Activated T-helper 1 cell treated with anti-CD3 and anti-CD28 coated beads, Interleukin-12 subunit alpha, Interleukin-12 subunit beta, Interleukin-2, Interleukin-4 antibody, amounts not matched to agents 30 ng/mL and 10 ng/mL and 1 ng/mL, durations not matched to agents 14 hours and 24 hours and 36 hours (primary cell): ENCODE results near the gene RNASE8. TPM values are rescaled to one million over a fixed set of nuclear protein-coding genes. Genes with fewer than 3 reads are reported as not detected.

Experiments
- DNase-seq: peaks from one replicate; pipeline ENCODE4 v3.0.0; 2021; ENCODE audit warnings: low spot score
- H3K27ac Mint-ChIP-seq: one replicate; pipeline ENCODE4 v1.8.0; 2021; ENCODE audit warnings: mild to moderate bottlenecking, mixed read lengths
- H3K27me3 Mint-ChIP-seq: one replicate; pipeline ENCODE4 v1.8.0; 2022; ENCODE audit warnings: mild to moderate bottlenecking, moderate library complexity, mixed read lengths; ENCODE audit not compliant: insufficient read depth
- H3K36me3 Mint-ChIP-seq: one replicate; pipeline ENCODE4 v1.8.0; 2021; ENCODE audit warnings: low read depth, mixed read lengths
- H3K4me1 Mint-ChIP-seq: one replicate; pipeline ENCODE4 v1.8.0; 2021; ENCODE audit warnings: low read depth, mixed read lengths
- H3K4me3 Mint-ChIP-seq: one replicate; pipeline ENCODE4 v1.8.0; 2021; ENCODE audit warnings: mild to moderate bottlenecking, moderate library complexity, mixed read lengths
- H3K9me3 Mint-ChIP-seq: one replicate; pipeline ENCODE4 v1.8.0; 2021; ENCODE audit warnings: mixed read lengths
- intact Hi-C: fragments of 100-400 bp; cut with micrococcal nuclease; formaldehyde crosslinking; loops from one replicate; pipeline ENCODE4 v1.15.1; 2024
- total RNA-seq: library from RNA; stranded (reverse); gene quantifications from 2 replicates; pipeline ENCODE4 v1.2.3, GENCODE V29; 2022

Gene RNASE8
- total RNA-seq, 1 donor from 2014 or later: not detected

- Mint-ChIP-seq H3K4me3 (no peak overlapping the region), H3K9me3 (no peaks in the 10 kb centered on the region), H3K4me1 (peaks cover 15% of the 10 kb centered on the region), H3K27me3 (peaks cover 28% of the 10 kb centered on the region), H3K36me3 (no peaks in the 10 kb centered on the region), H3K27ac (no peak overlapping the region)
- intact Hi-C loops: no loop called here
- DNase-seq: no peak
Observed at GRCh38 chr14:21075719-21076437, 18.3 kb downstream of the RNASE8 start.

DNA sequence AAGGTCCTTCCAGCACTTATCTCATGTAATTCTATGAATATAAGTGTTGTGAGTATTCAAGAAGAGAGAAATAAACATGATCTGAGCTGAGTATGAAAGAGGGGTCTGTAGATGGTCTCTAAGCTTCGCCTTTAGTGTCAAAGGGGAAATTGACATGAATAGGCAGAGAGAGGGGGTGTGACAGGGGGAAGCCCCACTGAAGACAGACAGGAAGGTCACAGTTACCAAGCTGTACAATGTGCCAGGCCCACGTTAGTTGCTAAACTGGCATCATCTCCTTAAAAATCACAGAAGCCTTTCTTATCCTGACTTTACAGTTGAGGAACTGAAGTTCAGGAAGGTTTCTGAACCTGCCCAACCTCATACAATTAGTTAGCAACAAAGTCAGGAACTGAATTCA, 20.1 kb downstream of the RNASE8 start:
- Mint-ChIP-seq H3K36me3 (no peaks in the 10 kb centered on the region), H3K27ac (no peak overlapping the region), H3K27me3 (peaks cover 13% of the 10 kb centered on the region), H3K9me3 (no peaks in the 10 kb centered on the region), H3K4me3 (no peak overlapping the region), H3K4me1 (no peaks in the 10 kb centered on the region)
- DNase-seq: no peak
- intact Hi-C loops: no loop called here

GRCh38 chr14:21078287-21078686, 20.7 kb downstream of the RNASE8 start:
- Mint-ChIP-seq H3K27me3 (peaks cover 10% of the 10 kb centered on the region), H3K27ac (no peak overlapping the region), H3K4me1 (no peaks in the 10 kb centered on the region), H3K4me3 (no peak overlapping the region), H3K36me3 (no peaks in the 10 kb centered on the region), H3K9me3 (no peaks in the 10 kb centered on the region)
- intact Hi-C loops: no loop called here
- no peak for DNase-seq

GRCh38 chr14:21078726-21079125, 21.1 kb downstream of the RNASE8 start:
- Mint-ChIP-seq H3K4me1 (no peaks in the 10 kb centered on the region), H3K4me3 (no peak overlapping the region), H3K27ac (no peak overlapping the region), H3K27me3 (peaks cover 6% of the 10 kb centered on the region), H3K36me3 (no peaks in the 10 kb centered on the region), H3K9me3 (no peaks in the 10 kb centered on the region)
- intact Hi-C loops: no loop called here
- DNase-seq: no peak

DNA sequence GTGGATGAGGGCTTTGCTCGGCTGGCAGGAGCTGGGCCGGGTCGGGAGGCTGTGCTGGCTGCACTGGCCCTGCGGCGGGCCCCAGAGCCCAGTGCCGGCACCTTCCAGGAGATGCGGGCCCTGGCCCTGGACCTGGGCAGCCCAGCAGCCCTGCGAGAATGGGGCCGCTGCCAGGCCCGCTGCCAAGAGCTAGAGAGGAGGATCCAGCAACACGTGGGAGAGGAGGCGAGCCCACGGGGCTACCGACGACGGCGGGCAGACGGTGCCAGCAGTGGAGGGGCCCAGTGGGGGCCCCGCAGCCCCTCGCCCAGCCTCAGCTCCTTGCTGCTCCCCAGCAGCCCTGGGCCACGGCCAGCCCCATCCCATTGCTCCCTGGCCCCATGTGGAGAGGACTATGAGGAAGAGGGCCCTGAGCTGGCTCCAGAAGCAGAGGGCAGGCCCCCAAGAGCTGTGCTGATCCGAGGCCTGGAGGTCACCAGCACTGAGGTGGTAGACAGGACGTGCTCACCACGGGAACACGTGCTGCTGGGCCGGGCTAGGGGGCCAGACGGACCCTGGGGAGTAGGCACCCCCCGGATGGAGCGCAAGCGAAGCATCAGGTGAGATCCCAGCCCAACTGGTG, 24.0 kb downstream of the RNASE8 start:
- DNase-seq: no peak
- Mint-ChIP-seq H3K4me3 (no peak overlapping the region), H3K4me1 (peaks cover 3% of the 10 kb centered on the region), H3K27me3 (peaks cover 2% of the 10 kb centered on the region), H3K36me3 (no peaks in the 10 kb centered on the region), H3K9me3 (no peaks in the 10 kb centered on the region), H3K27ac (no peak overlapping the region)
- intact Hi-C loops: no loop called here

GRCh38 chr14:21083565-21084325, 26.1 kb downstream of the RNASE8 start:
- H3K27me3 Mint-ChIP-seq: no peaks in the 10 kb centered on the region
- no peak for DNase-seq
- H3K4me1 Mint-ChIP-seq: peaks cover 16% of the 10 kb centered on the region

DNA sequence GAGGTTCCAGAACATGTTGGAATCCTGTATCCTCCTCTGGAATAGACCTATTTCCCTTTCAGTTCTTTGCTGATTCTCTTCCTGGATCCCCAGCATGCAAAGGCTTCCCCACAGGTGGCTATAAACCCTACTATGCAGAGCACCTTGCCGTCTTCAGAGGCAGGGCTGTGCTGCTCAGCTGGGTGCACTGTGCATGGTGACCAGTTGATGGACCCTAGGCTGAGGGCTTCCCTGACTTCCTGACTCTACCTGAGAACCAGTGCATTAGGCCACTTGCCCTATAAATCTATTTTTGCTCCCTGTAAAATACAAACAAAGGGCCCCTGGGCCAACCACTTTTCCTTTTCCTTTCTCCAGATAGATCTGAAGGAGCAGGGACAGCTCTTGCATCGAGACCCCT, 26.8 kb downstream of the RNASE8 start:
- Mint-ChIP-seq H3K36me3 (no peaks in the 10 kb centered on the region), H3K27ac (no peak overlapping the region), H3K27me3 (no peaks in the 10 kb centered on the region), H3K4me1 (peaks cover 20% of the 10 kb centered on the region), H3K4me3 (no peak overlapping the region), H3K9me3 (no peaks in the 10 kb centered on the region)
- intact Hi-C loops: no loop called here
- no peak for DNase-seq

More at GRCh38 chr14:21083565-21084325, 26.1 kb downstream of the RNASE8 start:
- Mint-ChIP-seq H3K27ac (no peak overlapping the region), H3K36me3 (no peaks in the 10 kb centered on the region), H3K9me3 (no peaks in the 10 kb centered on the region), H3K4me3 (no peak overlapping the region)
- intact Hi-C loops: no loop called here

- no peak for DNase-seq
- Mint-ChIP-seq H3K4me3 (no peak overlapping the region), H3K27ac (no peak overlapping the region), H3K36me3 (no peaks in the 10 kb centered on the region), H3K9me3 (no peaks in the 10 kb centered on the region), H3K4me1 (peaks cover 20% of the 10 kb centered on the region), H3K27me3 (no peaks in the 10 kb centered on the region)
- intact Hi-C loops: no loop called here
Observed at GRCh38 chr14:21084998-21085853, 27.6 kb downstream of the RNASE8 start.

GRCh38 chr14:21086908-21087293, 29.3 kb downstream of the RNASE8 start:
- no peaks in the 10 kb centered on the region for H3K27me3 Mint-ChIP-seq
- no peak for DNase-seq
- peaks cover 20% of the 10 kb centered on the region for H3K4me1 Mint-ChIP-seq
- peak overlapping the region; percentile 49 for H3K27ac Mint-ChIP-seq
- no peaks in the 10 kb centered on the region for H3K36me3 Mint-ChIP-seq
- no peak overlapping the region for H3K4me3 Mint-ChIP-seq
- intact Hi-C loops: loop anchor here (1.0 kb wide), 2 partner anchors 17 to 19 kb away; no protein-coding TSS in a partner anchor
- no peaks in the 10 kb centered on the region for H3K9me3 Mint-ChIP-seq

DNA sequence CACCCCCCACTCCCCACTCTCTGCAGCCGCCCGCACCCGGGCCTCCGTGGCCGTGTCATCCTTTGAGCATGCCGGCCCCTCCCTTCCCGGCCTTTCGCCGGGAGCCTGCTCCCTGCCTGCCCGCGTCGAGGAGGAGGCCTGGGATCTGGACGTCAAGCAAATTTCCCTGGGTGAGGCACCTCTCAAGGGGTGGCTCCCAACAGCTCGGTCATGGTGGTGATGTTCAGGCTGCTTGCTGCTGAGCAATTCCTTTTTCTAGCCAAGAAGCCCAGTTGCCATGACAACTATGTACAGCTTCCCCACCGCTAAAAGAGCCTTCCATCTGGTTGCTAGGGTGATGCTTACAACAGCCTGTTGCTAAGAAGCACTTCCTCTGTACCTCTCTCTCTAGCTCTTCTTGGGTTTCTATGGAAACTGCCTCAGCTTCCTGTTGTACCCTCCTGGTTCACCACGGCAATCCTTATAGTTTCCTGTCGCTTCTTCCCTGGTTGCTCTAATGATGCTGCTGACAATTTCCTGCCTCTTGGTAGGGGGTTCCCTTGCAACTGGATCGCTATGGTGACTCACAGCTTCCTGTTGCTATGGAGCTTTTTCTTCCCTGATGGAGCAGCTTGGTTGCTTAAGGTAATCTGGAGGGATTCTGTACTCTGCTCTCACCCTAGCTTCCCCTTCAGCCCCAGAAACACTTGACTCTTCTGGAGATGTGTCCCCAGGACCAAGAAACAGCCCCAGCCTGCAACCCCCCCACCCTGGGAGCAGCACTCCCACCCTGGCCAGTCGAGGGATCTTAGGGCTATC, 29.9 kb downstream of the RNASE8 start:
- Mint-ChIP-seq H3K4me3 (no peak overlapping the region), H3K27me3 (no peaks in the 10 kb centered on the region), H3K4me1 (peaks cover 22% of the 10 kb centered on the region), H3K27ac (peak overlapping the region; percentile 67), H3K9me3 (no peaks in the 10 kb centered on the region), H3K36me3 (peaks cover 1% of the 10 kb centered on the region)
- peak; percentile 75 for DNase-seq
- intact Hi-C loops: loop anchor here (1.0 kb wide), 2 partner anchors 17 to 19 kb away; no protein-coding TSS in a partner anchor

DNA sequence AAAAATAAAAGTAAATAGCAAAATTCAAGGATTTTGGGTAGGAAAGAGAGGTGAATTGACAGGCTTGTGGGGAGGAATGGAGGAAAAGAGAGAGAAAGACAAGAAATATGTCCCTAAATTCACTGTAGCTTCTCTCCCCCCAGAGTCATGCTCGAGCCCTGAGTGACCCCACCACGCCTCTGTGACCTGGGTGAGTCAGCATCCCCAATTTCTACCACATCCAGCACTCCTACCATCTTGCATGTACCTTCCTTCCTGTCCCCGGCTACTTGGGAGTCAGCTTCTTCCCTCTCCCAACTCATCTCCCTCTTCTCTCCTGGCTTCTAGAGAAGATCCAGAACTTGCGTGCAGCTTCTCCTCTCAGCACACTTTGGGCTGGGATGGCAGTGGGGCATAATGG, 31.1 kb downstream of the RNASE8 start:
- intact Hi-C loops: no loop called here
- Mint-ChIP-seq H3K4me3 (peak overlapping the region; percentile 20), H3K4me1 (peaks cover 31% of the 10 kb centered on the region), H3K36me3 (peaks cover 2% of the 10 kb centered on the region), H3K27ac (peak overlapping the region; percentile 70), H3K9me3 (no peaks in the 10 kb centered on the region), H3K27me3 (peaks cover 2% of the 10 kb centered on the region)
- no peak for DNase-seq

- no peak for DNase-seq
- Mint-ChIP-seq H3K27ac (no peak overlapping the region), H3K36me3 (peaks cover 2% of the 10 kb centered on the region), H3K4me3 (no peak overlapping the region), H3K27me3 (peaks cover 2% of the 10 kb centered on the region), H3K4me1 (peaks cover 31% of the 10 kb centered on the region), H3K9me3 (no peaks in the 10 kb centered on the region)
- intact Hi-C loops: no loop called here
Observed at GRCh38 chr14:21089271-21089670, 31.6 kb downstream of the RNASE8 start.
